GM13977 (cell line): Measurements from ENCODE around the gene ADAMTS12.

Experiments
- DNase-seq: peaks from one replicate; pipeline ENCODE4 v3.0.0; 2012; ENCODE audit warnings: low spot score
- in situ Hi-C: fragments of 300-500 bp; cut with MboI; formaldehyde crosslinking; loops from one replicate; pipeline ENCODE4 v1.12.0; 2022; ENCODE audit warnings: low sequenced_read_pairs, low pct_unique_long_range_greater_than_20kb, mixed read lengths, inconsistent platforms; ENCODE audit not compliant: unreplicated experiment
- TF ChIP-seq, protein P1 (sequence below): IDR thresholded peaks from 2 replicates; pipeline ENCODE4 v1.5.1; 2012; ENCODE audit warnings: mild to moderate bottlenecking, control low read depth; ENCODE audit not compliant: insufficient read depth; ENCODE audit errors: extremely low read depth, missing control alignments

The ADAMTS12 gene, protein sequence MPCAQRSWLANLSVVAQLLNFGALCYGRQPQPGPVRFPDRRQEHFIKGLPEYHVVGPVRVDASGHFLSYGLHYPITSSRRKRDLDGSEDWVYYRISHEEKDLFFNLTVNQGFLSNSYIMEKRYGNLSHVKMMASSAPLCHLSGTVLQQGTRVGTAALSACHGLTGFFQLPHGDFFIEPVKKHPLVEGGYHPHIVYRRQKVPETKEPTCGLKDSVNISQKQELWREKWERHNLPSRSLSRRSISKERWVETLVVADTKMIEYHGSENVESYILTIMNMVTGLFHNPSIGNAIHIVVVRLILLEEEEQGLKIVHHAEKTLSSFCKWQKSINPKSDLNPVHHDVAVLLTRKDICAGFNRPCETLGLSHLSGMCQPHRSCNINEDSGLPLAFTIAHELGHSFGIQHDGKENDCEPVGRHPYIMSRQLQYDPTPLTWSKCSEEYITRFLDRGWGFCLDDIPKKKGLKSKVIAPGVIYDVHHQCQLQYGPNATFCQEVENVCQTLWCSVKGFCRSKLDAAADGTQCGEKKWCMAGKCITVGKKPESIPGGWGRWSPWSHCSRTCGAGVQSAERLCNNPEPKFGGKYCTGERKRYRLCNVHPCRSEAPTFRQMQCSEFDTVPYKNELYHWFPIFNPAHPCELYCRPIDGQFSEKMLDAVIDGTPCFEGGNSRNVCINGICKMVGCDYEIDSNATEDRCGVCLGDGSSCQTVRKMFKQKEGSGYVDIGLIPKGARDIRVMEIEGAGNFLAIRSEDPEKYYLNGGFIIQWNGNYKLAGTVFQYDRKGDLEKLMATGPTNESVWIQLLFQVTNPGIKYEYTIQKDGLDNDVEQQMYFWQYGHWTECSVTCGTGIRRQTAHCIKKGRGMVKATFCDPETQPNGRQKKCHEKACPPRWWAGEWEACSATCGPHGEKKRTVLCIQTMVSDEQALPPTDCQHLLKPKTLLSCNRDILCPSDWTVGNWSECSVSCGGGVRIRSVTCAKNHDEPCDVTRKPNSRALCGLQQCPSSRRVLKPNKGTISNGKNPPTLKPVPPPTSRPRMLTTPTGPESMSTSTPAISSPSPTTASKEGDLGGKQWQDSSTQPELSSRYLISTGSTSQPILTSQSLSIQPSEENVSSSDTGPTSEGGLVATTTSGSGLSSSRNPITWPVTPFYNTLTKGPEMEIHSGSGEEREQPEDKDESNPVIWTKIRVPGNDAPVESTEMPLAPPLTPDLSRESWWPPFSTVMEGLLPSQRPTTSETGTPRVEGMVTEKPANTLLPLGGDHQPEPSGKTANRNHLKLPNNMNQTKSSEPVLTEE (N-terminal part only)

DNA sequence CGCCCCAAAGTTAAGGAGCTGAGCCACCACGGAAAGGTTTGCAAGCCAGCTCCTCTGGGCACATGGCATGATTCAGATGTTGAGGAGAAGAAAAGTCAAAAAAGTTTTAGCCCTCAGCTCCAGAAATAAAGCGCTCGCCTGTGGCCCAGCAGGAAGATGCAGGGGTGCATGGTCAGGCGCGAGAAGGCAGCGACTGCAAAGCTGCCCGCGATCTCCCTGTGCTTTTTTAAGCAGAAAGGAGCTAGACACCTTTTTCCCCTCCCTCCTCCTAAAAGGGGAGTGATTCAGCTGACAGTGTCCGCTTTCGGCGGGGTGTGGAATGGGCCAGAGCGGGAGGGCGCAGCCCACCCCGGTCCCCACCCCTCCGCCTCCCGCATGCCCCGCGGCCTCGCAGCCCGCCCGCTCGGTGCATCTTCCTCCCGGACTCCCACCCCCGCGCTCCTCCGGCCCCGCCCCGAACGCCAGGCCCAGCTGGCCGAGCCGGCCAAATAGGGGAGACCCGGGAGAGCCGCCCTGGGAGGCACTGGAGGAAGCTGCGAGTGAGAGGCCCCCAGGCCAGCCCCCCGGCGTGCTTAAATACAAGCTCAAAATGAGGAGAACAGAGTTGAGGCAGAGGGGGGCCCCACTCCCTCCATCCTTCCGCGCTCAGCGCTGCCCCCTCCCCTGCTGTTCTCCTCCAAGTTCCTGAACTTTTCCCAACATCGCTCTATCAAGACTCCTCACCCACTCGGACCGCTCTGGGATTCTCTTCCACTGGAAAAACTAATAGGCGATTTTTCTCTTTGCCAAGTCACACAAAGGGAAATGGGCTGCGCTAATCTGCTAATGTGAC is at the start of gene ADAMTS12:
Gene ADAMTS12, minus strand, starts transcription at position 203 of the 832 bp plus-strand sequence. Its CDS starts 134 bp downstream, at position 69.
- in situ Hi-C loops, result no loop called here
- TF ChIP-seq, protein P1, sequence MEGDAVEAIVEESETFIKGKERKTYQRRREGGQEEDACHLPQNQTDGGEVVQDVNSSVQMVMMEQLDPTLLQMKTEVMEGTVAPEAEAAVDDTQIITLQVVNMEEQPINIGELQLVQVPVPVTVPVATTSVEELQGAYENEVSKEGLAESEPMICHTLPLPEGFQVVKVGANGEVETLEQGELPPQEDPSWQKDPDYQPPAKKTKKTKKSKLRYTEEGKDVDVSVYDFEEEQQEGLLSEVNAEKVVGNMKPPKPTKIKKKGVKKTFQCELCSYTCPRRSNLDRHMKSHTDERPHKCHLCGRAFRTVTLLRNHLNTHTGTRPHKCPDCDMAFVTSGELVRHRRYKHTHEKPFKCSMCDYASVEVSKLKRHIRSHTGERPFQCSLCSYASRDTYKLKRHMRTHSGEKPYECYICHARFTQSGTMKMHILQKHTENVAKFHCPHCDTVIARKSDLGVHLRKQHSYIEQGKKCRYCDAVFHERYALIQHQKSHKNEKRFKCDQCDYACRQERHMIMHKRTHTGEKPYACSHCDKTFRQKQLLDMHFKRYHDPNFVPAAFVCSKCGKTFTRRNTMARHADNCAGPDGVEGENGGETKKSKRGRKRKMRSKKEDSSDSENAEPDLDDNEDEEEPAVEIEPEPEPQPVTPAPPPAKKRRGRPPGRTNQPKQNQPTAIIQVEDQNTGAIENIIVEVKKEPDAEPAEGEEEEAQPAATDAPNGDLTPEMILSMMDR, result no peak
- peak; percentile 54 for DNase-seq

DNA sequence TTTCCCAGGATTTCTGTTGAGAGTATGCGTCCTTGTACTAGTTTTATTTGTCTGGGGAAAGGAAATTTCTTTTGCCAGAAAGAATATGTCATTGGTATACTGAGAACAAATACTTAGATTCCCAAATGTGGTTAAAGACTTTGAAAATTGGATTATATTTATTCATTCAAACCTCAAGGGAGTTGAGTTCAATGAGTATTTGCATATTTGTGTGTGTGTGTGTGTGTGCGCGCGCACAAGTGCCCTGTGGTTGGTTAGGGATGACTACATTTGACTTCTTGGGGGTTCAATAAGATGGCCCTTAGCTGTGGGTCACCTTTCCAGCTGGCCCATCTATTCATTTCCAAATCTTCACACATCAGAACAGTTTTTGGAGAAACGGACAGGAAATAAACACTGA is 49.3 kb upstream of the ADAMTS12 start:
- no peak for DNase-seq
- TF ChIP-seq, protein P1, result no peak
- in situ Hi-C loops, result no loop called here

DNA sequence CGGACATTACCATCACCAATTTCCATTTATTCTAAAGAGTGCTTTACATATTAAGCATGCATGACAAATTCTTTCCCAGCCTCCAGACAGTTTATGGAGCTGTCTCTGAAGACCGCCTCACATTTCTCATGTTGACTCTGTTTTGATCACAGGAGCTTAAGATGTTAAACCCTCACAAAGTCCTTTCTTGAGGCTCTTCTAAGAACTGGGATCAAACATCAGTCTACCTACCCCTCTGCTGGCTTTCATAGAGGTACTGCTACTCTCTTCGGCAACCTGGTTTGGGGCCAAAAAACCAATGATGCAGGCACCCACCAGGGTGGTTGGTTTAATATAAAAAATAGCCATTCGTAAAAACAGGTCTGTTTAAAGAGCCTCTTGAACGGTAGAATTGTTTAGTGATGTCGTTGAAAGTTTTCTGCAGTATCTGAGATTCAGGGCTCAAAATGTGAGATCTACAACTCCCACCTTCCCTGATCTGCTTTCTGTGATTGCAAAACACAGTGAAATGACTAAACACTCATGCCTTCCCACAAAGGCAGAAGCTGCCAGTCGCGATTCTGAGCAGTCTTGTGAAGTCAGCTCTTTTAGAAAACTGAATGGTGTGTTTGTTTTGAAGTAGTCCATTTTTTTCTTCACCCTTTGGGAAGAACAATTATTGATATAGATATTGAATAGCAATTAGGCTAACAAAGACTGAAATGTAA is 47.9 kb upstream of the ADAMTS12 start:
- TF ChIP-seq, protein P1, result no peak
- in situ Hi-C loops, result no loop called here
- no peak for DNase-seq

DNA sequence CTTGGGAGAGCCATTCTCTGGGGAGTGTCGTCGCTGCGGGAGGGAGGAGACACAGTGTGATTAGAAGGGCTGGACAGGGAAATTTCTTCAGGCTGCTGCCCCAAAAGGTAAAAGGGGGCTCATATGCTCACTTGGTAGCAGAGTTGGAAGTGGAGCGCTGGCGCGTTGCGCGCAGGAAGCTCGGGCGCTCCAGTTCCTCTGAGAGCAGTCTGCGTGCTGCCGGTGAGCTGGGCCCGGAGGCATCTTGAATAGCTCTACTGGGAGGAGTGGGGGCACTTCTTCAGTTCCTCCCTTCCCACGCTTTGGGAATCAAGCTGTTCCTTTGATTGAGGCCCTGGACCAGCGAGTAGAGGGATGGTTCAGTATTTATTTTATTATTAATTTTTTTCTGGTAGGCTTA is 47.1 kb upstream of the ADAMTS12 start:
- TF ChIP-seq, protein P1, result no peak
- in situ Hi-C loops, result no loop called here
- no peak for DNase-seq

DNA sequence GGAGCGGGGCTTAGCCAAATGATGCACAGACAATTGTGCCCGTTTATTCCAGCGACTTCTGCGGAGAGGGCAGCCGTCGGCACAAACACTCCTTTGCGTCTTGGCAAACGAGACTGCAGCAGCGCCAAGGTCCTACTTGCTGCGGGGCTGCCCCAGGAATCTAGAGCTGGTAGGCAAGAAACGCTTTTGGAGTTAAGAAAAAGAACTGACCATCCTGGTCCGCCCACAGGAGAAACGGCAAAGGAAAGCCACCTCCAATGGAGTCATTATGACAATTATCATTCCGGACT is 46.7 kb upstream of the ADAMTS12 start:
- TF ChIP-seq, protein P1, result no peak
- no peak for DNase-seq
- in situ Hi-C loops, result no loop called here
